ENCODE measurements around the gene KCTD10. TPM values are rescaled to one million over a fixed set of nuclear protein-coding genes. Genes with fewer than 3 reads are reported as not detected.

KCTD10 gene
- total RNA-seq, 1 experiment from 2014 or later, result 44.9 TPM

DNA sequence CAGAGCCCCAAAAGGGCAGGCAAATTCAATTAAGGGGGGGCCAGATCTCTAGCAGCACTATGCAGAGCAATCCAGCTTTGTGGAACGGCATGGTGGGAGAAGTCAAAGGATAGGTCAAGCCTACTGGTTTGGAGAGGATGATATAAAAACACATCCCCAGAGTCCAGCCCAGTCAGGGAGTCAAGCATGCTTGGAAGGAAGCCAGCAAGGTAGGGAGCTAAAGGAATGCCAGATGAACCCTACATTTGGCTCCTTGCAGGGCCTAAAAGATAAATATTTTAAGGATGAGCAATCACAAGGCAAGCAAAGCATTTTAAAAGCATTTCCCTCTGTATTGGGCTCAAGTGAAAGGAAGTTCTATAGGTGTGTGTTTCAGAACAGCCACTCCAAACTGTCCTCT lies 21.4 kb downstream of the KCTD10 start:
- Mint-ChIP-seq H3K27me3 (ENCODE audit: insufficient read depth, unreplicated experiment) (no peaks in the 10 kb centered on the region), H3K4me3 (ENCODE audit: unreplicated experiment) (no peak overlapping the region), H3K36me3 (ENCODE audit: insufficient read depth, unreplicated experiment) (peaks cover 87% of the 10 kb centered on the region), H3K4me1 (ENCODE audit: insufficient read depth, unreplicated experiment) (peaks cover 16% of the 10 kb centered on the region), H3K27ac (ENCODE audit: low read depth, unreplicated experiment) (peak overlapping the region; percentile 20), H3K9me3 (ENCODE audit: unreplicated experiment) (no peaks in the 10 kb centered on the region)
- intact Hi-C loops (cut with micrococcal nuclease), result no loop called here
- CTCF ChIA-PET, result interaction anchor here (1.2 kb wide), 1 partner anchor 390 kb away, joined by 3 read pairs; no protein-coding TSS in a partner anchor
- no peak for TF ChIP-seq CTCF (IDR thresholded peaks at IDR 0.05; ENCODE audit: unreplicated experiment)
- POLR2A ChIA-PET, result interaction anchor here (0.6 kb wide), 2 partner anchors 9 to 38 kb away, joined by 3 to 4 read pairs; no protein-coding TSS in a partner anchor
- no peak for DNase-seq (ENCODE audit: unreplicated experiment)
- no TSS peak for BruUV-seq (replicated peaks)

DNA sequence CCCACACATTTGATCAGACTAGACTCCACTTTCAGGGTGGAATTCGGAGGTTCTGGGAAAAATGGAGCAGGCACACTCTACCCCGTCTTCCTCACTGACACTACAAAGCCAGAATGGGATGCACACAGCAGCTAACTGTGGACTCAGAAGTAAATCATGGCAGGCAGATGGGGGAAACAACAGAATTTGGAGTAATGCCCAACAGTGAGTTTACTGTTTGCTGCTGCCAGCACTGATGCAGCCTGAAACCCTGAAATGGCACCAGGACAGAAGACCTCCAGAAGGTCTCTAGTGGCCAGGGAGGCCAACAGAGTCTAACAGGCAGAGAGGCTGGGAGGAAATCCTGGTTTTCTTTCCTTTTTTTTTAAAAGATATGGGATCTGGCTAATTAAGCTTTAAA lies 24.6 kb downstream of the KCTD10 start:
- Mint-ChIP-seq H3K27me3 (ENCODE audit: insufficient read depth, unreplicated experiment) (no peaks in the 10 kb centered on the region), H3K27ac (ENCODE audit: low read depth, unreplicated experiment) (no peak overlapping the region), H3K4me3 (ENCODE audit: unreplicated experiment) (no peak overlapping the region), H3K9me3 (ENCODE audit: unreplicated experiment) (no peaks in the 10 kb centered on the region), H3K36me3 (ENCODE audit: insufficient read depth, unreplicated experiment) (peaks cover 76% of the 10 kb centered on the region), H3K4me1 (ENCODE audit: insufficient read depth, unreplicated experiment) (peaks cover 11% of the 10 kb centered on the region)
- intact Hi-C loops (cut with micrococcal nuclease), result no loop called here
- ChIA-PET POLR2A (interaction anchor here (1.2 to 1.9 kb wide), 2 partner anchors 10 to 25 kb away, joined by 3 to 7 read pairs; partner anchors contain the start of genes KCTD10 and UBE3B), CTCF (interaction anchor here (0.7 to 0.8 kb wide), 3 partner anchors 10 to 102 kb away, joined by 3 to 6 read pairs (median 4); no protein-coding TSS in a partner anchor)
- DNase-seq (ENCODE audit: unreplicated experiment), result no peak
- TF ChIP-seq CTCF (IDR thresholded peaks at IDR 0.05; ENCODE audit: unreplicated experiment), result no peak
- BruUV-seq (replicated peaks), result no TSS peak

DNA sequence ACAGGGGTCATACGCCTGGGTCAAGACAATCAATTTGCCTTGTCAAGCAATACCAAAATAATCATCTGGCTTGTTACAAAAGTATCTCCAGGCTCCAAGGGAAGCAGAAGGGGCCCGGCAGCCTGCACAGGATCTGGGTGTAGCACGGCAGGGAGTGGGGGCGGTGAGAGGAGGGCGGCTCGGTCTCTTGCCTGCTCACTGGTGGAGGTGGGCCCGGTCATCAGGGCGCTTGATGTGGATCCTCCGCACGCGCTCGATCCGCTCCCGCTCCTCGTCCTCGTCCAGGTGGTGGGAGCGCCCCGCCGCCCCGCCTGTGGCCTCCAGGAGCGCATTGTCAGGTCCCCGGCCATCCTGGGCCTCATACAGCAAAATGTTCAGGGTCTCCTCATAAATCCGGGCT lies 25.7 kb downstream of the KCTD10 start:
- peaks cover 11% of the 10 kb centered on the region for H3K4me1 Mint-ChIP-seq (ENCODE audit: insufficient read depth, unreplicated experiment)
- H3K9me3 Mint-ChIP-seq (ENCODE audit: unreplicated experiment), result no peaks in the 10 kb centered on the region
- H3K36me3 Mint-ChIP-seq (ENCODE audit: insufficient read depth, unreplicated experiment), result peaks cover 65% of the 10 kb centered on the region

GRCh38 chr12:109450980-109451379 lies 26.1 kb downstream of the KCTD10 start:
- CTCF ChIA-PET, result interaction anchor here (0.6 to 1.4 kb wide), 3 partner anchors 14 to 347 kb away, joined by 3 to 4 read pairs (median 4); no protein-coding TSS in a partner anchor

More for the DNA sequence above, 25.7 kb downstream of the KCTD10 start:
- Mint-ChIP-seq H3K27ac (ENCODE audit: low read depth, unreplicated experiment) (peak overlapping the region; percentile 29), H3K4me3 (ENCODE audit: unreplicated experiment) (no peak overlapping the region), H3K27me3 (ENCODE audit: insufficient read depth, unreplicated experiment) (no peaks in the 10 kb centered on the region)
- no TSS peak for BruUV-seq (replicated peaks)
- ChIA-PET CTCF (interaction anchor here (1.1 to 1.4 kb wide), 2 partner anchors 14 to 18 kb away, joined by 3 to 4 read pairs; no protein-coding TSS in a partner anchor), POLR2A (no interaction called here)
- intact Hi-C loops (cut with micrococcal nuclease), result no loop called here
- no peak for TF ChIP-seq CTCF (IDR thresholded peaks at IDR 0.05; ENCODE audit: unreplicated experiment)
- no peak for DNase-seq (ENCODE audit: unreplicated experiment)

More at GRCh38 chr12:109450980-109451379, 26.1 kb downstream of the KCTD10 start:
- no peak for TF ChIP-seq CTCF (IDR thresholded peaks at IDR 0.05; ENCODE audit: unreplicated experiment)
- Mint-ChIP-seq H3K27me3 (ENCODE audit: insufficient read depth, unreplicated experiment) (no peaks in the 10 kb centered on the region), H3K9me3 (ENCODE audit: unreplicated experiment) (no peaks in the 10 kb centered on the region), H3K36me3 (ENCODE audit: insufficient read depth, unreplicated experiment) (peaks cover 64% of the 10 kb centered on the region), H3K4me3 (ENCODE audit: unreplicated experiment) (no peak overlapping the region), H3K27ac (ENCODE audit: low read depth, unreplicated experiment) (peak overlapping the region; percentile 29), H3K4me1 (ENCODE audit: insufficient read depth, unreplicated experiment) (peaks cover 7% of the 10 kb centered on the region)
- POLR2A ChIA-PET, result no interaction called here
- BruUV-seq (replicated peaks), result no TSS peak
- intact Hi-C loops (cut with micrococcal nuclease), result no loop called here
- no peak for DNase-seq (ENCODE audit: unreplicated experiment)

Measured in MCF 10A (cell line).